OCI-LY3 (cell line): Measurements from ENCODE around the gene UBE2R2.

Source experiments
- EZH2phosphoT487 ChIP-seq: fragments of 200-600 bp; shearing (Covaris generic); IDR thresholded peaks from 2 replicates; pipeline ENCODE4 v1.6.1; 2018; ENCODE audit warnings: antibody characterized with exemption, mixed run types, low read depth
- TF ChIP-seq, protein P1 (sequence below): fragments of 200-600, 300-600 bp; sonication (generic); IDR thresholded peaks from 2 replicates; pipeline ENCODE4 v1.5.1; 2014; ENCODE audit warnings: antibody characterized with exemption, low read length, low read depth

DNA sequence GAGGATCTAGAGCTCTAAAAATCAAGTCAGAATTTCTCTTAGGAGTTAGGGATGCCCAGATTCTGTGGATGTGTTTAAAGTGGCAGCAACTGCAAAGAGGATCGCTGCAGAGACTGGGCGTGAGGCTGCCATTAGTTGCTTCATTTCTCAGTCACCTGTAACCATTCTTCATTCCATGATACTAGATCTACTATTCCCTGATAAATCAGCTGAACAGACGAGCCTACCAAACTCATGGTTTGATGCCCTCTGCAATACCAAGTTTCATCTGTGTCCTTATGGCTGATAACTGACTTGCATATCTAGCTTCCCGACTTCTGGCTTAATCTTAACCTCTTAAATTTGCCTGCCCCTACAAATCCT, 33.3 kb downstream of the UBE2R2 start:
- TF ChIP-seq, protein P1, sequence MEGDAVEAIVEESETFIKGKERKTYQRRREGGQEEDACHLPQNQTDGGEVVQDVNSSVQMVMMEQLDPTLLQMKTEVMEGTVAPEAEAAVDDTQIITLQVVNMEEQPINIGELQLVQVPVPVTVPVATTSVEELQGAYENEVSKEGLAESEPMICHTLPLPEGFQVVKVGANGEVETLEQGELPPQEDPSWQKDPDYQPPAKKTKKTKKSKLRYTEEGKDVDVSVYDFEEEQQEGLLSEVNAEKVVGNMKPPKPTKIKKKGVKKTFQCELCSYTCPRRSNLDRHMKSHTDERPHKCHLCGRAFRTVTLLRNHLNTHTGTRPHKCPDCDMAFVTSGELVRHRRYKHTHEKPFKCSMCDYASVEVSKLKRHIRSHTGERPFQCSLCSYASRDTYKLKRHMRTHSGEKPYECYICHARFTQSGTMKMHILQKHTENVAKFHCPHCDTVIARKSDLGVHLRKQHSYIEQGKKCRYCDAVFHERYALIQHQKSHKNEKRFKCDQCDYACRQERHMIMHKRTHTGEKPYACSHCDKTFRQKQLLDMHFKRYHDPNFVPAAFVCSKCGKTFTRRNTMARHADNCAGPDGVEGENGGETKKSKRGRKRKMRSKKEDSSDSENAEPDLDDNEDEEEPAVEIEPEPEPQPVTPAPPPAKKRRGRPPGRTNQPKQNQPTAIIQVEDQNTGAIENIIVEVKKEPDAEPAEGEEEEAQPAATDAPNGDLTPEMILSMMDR: no peak
- TF ChIP-seq EZH2phosphoT487: no peak
